ENCODE measurements around the gene CDK9. TPM values are rescaled to one million over a fixed set of nuclear protein-coding genes. Genes with fewer than 3 reads are reported as not detected.
"Not testable (repeated sequence)": the region's sequence is repeated elsewhere in the genome, so short reads cannot be mapped to it uniquely, and the experiment has no call there.

The CDK9 gene
- total RNA-seq, 4 donors from 2014 or later, result 54.4 to 79.6 (median 71.7) TPM

DNA sequence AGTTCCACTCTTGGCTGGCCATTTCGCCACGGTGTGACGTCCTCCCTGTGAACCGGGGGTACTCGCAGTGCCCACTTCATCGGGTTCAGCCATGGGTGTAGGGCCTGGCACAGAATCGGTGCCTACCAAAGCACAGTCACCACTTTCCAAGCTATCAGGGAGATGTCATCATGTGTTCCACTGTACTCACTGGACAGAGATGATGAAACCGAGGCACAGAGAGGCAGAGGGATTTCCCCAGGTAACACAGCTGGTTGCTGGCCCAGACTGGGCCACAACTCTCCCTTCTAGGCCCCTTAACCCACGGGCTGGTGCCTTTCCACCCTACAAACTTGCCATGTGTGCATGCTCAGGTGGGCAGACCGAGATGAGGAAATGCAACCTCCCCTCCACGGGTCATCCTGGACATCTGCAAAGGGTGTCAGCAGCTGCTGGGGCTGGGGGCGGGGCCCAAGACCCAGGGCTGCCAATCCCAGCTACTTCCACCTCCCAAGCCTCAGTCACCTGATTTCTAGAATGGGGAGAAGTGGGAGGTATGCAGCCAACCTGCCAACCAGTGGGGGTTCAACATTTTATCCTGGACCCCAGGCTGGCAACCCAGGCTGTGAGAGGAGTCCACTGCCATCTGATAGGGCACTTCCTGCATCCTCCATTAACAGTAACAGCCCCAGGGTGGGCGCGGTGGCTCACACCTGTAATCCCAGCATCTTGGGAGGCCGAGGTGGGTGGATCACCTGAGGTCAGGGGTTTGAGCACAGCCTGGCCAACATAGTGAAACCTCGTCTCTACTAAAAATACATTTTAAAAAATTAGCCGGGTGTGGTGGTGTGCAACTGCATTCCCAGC lies 6.5 kb upstream of the CDK9 start:
- no peaks in the 10 kb centered on the region for H3K9me3 ChIP-seq
- TF ChIP-seq EP300 (IDR thresholded peaks at IDR 0.05) (no peak), POLR2A (IDR thresholded peaks at IDR 0.05; ENCODE audit: low read depth) (no peak), POLR2AphosphoS5 (IDR thresholded peaks at IDR 0.05) (no peak), CTCF (IDR thresholded peaks at IDR 0.05) (no peak)
- 79% methylated on average over 5 of the region's 17 CpGs for WGBS
- no peaks in the 10 kb centered on the region for H3K36me3 ChIP-seq
- H3K4me3 ChIP-seq, result no peak overlapping the region
- H3K27me3 ChIP-seq, result no peaks in the 10 kb centered on the region
- DNase-seq (ENCODE audit: extremely low spot score), result no peak
- intact Hi-C loops (cut with DNase I), result no loop called here
- peak overlapping the region; percentile 2 to 66 (median 52) for H3K27ac ChIP-seq (replicated peaks in 1 of 4)
- H3K4me1 ChIP-seq, result peaks cover 19 to 23% (median 23%) of the 10 kb centered on the region in 4 donors

- H3K4me1 ChIP-seq, result peaks cover 24 to 29% (median 29%) of the 10 kb centered on the region in 4 donors
- H3K36me3 ChIP-seq, result no peaks in the 10 kb centered on the region
- H3K27ac ChIP-seq (replicated peaks in 1 of 4), result peak overlapping the region in 1 of 4 donors; percentile 9
- intact Hi-C loops (cut with DNase I), result no loop called here
- no peaks in the 10 kb centered on the region for H3K9me3 ChIP-seq
- WGBS, result 70% methylated on average over 10 of the region's 20 CpGs
- DNase-seq (ENCODE audit: extremely low spot score), result no peak
- H3K27me3 ChIP-seq, result no peaks in the 10 kb centered on the region
- no peak overlapping the region for H3K4me3 ChIP-seq
- TF ChIP-seq CTCF (IDR thresholded peaks at IDR 0.05) (no peak), EP300 (IDR thresholded peaks at IDR 0.05) (no peak), POLR2AphosphoS5 (IDR thresholded peaks at IDR 0.05) (no peak), POLR2A (IDR thresholded peaks at IDR 0.05; ENCODE audit: low read depth) (no peak)
These were observed 5.5 kb upstream of the CDK9 start for GRCh38 chr9:127780126-127780885.

DNA sequence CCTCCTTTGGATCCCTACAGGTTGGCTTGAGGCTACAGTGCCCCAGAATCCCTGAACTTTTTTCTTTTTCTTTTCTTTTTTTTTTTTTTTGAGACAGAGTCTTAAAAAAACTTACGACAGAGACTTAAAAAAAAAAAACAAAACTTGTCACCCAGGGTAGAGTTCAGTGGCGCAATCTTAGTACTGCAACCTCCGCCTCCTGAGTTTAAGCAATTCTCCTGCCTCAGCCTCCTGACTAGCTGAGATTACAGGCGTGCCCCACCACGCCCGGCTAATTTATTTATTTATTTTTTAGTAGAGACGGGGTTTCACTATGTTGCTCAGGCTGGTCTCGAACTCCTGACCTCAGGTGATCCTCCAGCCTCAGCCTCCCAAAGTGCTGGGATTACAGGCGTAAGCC lies 4.9 kb upstream of the CDK9 start:
- H3K27me3 ChIP-seq; H3K36me3 ChIP-seq; DNase-seq (ENCODE audit: extremely low spot score); H3K9me3 ChIP-seq; H3K4me3 ChIP-seq; H3K27ac ChIP-seq (replicated peaks in 1 of 4); intact Hi-C loops (cut with DNase I): not testable (repeated sequence)
- WGBS, result 88% methylated on average over 9 of the region's 9 CpGs
- H3K4me1 ChIP-seq, result peaks cover 24 to 29% (median 29%) of the 10 kb centered on the region in 4 donors

- Histone ChIP-seq H3K27ac (replicated peaks in 1 of 4) (no peak overlapping the region), H3K4me3 (no peak overlapping the region), H3K4me1 (peaks cover 30 to 35% (median 32%) of the 10 kb centered on the region in 4 donors), H3K36me3 (peaks cover 0 to 3% (median 0%) of the 10 kb centered on the region in 4 donors), H3K9me3 (no peaks in the 10 kb centered on the region), H3K27me3 (no peaks in the 10 kb centered on the region)
- TF ChIP-seq CTCF (IDR thresholded peaks at IDR 0.05) (no peak), POLR2A (IDR thresholded peaks at IDR 0.05; ENCODE audit: low read depth) (no peak), EP300 (IDR thresholded peaks at IDR 0.05) (no peak), POLR2AphosphoS5 (IDR thresholded peaks at IDR 0.05) (no peak)
- intact Hi-C loops (cut with DNase I), result no loop called here
- WGBS, result 87% methylated on average over 4 of the region's 4 CpGs
- no peak for DNase-seq (ENCODE audit: extremely low spot score)
These were observed 4.0 kb upstream of the CDK9 start for GRCh38 chr9:127781806-127782205.

Measured in esophagus muscularis mucosa (tissue), 4 donors.